ENCODE data around the gene ANKS6. TPM values are rescaled to one million over a fixed set of nuclear protein-coding genes. Genes with fewer than 3 reads are reported as not detected.

The ANKS6 gene
- total and polyA plus RNA-seq, 2 of the 8 experiments (the other 6 are each of a cell fraction or from before 2014, with no cell fraction given) = 34.1 to 56.3 TPM

DNA sequence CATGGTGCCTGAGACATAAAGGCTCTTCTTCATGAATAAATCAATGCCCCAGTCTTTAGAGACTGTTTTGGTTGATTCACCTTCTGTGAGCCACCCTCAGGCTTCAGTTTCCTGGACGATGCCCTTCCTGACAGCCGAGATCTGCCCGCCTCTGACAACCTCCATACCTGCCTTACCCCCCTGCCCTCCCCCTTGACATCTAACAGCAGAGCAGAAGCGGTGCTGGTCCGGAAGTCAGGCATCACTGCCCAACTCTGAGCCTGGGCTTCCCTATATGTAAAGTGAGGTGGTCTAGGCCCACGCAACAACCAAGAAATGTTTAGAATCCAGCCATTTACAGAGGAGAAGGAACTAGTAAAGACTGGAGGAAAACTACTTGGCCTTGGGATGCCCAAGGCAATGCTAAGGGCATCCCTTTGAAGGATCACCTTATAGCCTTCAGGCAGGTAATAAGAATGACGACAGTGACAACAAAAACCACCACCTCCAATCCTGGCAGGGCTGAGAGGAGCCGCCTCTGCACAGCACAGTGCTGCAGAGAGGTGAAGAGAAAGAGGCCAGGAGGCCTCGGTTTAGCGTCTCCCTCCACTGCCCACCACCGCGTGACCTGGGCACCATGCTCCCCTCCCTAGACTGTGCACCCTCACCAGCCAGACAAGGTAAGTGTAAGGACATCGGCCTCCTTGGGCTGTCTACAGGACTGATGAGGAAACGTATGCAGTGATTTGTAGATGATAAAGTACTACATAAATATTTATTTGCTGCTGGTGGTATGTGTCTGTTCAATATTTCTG is 52.3 kb downstream of the ANKS6 start:
- Histone ChIP-seq H3K23me2 (ENCODE audit: low read depth, low read length) (no peaks in the 10 kb centered on the region), H4K91ac (replicated peaks; ENCODE audit: insufficient read length, low read length) (no peak overlapping the region), H2AK5ac (ENCODE audit: low read depth, low read length) (no peak overlapping the region), H2BK12ac (ENCODE audit: low read depth, low read length) (no peak overlapping the region), H3K36me3 (ENCODE audit: control insufficient read depth in 2 of 4, insufficient read depth in 4 of 4, low read length in 3 of 4) (peaks cover 0 to 23% (median 6%) of the 10 kb centered on the region in 4 experiments; a peak in 7 of 8 replicates), H3K9ac (replicated peaks in 1 of 4; ENCODE audit: extremely low read depth in 1 of 4, low read depth in 3 of 4, low read length in 3 of 4) (no peak overlapping the region), H3K18ac (ENCODE audit: extremely low read depth, low read length) (no peak overlapping the region), H4K8ac (ENCODE audit: extremely low read depth, insufficient read depth, low read length) (no peak overlapping the region; the same call in 1 of the 2 replicates), H3K4ac (replicated peaks; ENCODE audit: insufficient read length, low read depth, low read length) (no peak overlapping the region), H3K23ac (ENCODE audit: insufficient read length) (no peak overlapping the region), H2BK15ac (ENCODE audit: low read length) (no peak overlapping the region), H3K27me3 (replicated peaks in 1 of 4; ENCODE audit: control insufficient read depth in 3 of 4, extremely low read depth in 1 of 4, insufficient read depth in 3 of 4, low read length in 3 of 4) (no peaks in the 10 kb centered on the region), H3K27ac (ENCODE audit: low read depth, low read length) (no peak overlapping the region), H4K5ac (ENCODE audit: insufficient read length, low read depth, low read length) (no peak overlapping the region), H3K9me3 (ENCODE audit: insufficient read depth in 2 of 2, low read depth in 1 of 2, low read length in 1 of 2) (0 out of 4 replicates have a peak, but pooled peaks cover 0 to 4% of the 10 kb centered on the region in 2 experiments), H3K4me1 (replicated peaks in 1 of 4; ENCODE audit: control insufficient read depth in 3 of 4, insufficient read depth in 4 of 4, low read length in 3 of 4) (no peaks in the 10 kb centered on the region), H3K4me2 (ENCODE audit: insufficient read depth in 1 of 2, low read depth in 2 of 2, low read length in 2 of 2) (no peak overlapping the region), H3K79me1 (ENCODE audit: low read depth, low read length) (no peaks in the 10 kb centered on the region; the same call in 1 of the 2 replicates), H2BK5ac (ENCODE audit: low read depth, low read length) (no peak overlapping the region), H2BK20ac (ENCODE audit: low read length) (no peak overlapping the region), H3K14ac (ENCODE audit: insufficient read length) (no peak overlapping the region), H3K56ac (replicated peaks; ENCODE audit: insufficient read length, low read depth, low read length) (no peak overlapping the region), H4K20me1 (replicated peaks in 1 of 2; ENCODE audit: control insufficient read depth in 1 of 2, insufficient read depth in 2 of 2, low read length in 2 of 2) (no peaks in the 10 kb centered on the region), H3K79me2 (ENCODE audit: control insufficient read depth in 1 of 2, insufficient read depth in 2 of 2, low read length in 2 of 2) (no peaks in the 10 kb centered on the region), H2BK120ac (replicated peaks; ENCODE audit: low read depth, low read length) (no peak overlapping the region), H3K4me3 (ENCODE audit: extremely low read depth in 1 of 4, insufficient read depth in 2 of 4, low read depth in 3 of 4, low read length in 4 of 4) (no peak overlapping the region), H2AFZ (ENCODE audit: low read length) (no peak overlapping the region)
- ChIA-PET POLR2A (ENCODE audit: partially characterized antibody) (no interaction called here), CTCF (ENCODE audit: partially characterized antibody) (interaction anchor here (0.6 to 6.4 kb wide), 4 partner anchors 11 to 215 kb away, joined by 4 to 27 read pairs (median 10); no protein-coding TSS in a partner anchor)
- WGBS, 2 experiments (ENCODE audit: extremely low coverage in 1 of 2, insufficient coverage in 1 of 2, insufficient read length in 1 of 2, insufficient replicate concordance in 2 of 2, low coverage in 1 of 2, low lambda C conversion rate in 2 of 2, missing lambda C conversion rate in 1 of 2) = 89% methylated on average over 13 of the region's 14 CpGs; no CpG with 5 or more reads in 1 of the 2 experiments
- FAIRE-seq = no peak
- no peak for DNase-seq (ENCODE audit: low read depth in 1 of 2, low spot score in 2 of 2)
- TF ChIP-seq CHD1 (IDR thresholded peaks at IDR 0.05; ENCODE audit: low read depth, low read length) = no peak
- no peak for TF ChIP-seq TBP (IDR thresholded peaks at IDR 0.05; ENCODE audit: low read depth, low read length)
- TF ChIP-seq PHF8 (conservative IDR thresholded peaks at IDR 0.05; ENCODE audit: low read depth, low read length) = no peak
- TF ChIP-seq, protein P1, sequence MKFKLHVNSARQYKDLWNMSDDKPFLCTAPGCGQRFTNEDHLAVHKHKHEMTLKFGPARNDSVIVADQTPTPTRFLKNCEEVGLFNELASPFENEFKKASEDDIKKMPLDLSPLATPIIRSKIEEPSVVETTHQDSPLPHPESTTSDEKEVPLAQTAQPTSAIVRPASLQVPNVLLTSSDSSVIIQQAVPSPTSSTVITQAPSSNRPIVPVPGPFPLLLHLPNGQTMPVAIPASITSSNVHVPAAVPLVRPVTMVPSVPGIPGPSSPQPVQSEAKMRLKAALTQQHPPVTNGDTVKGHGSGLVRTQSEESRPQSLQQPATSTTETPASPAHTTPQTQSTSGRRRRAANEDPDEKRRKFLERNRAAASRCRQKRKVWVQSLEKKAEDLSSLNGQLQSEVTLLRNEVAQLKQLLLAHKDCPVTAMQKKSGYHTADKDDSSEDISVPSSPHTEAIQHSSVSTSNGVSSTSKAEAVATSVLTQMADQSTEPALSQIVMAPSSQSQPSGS (IDR thresholded peaks at IDR 0.05; ENCODE audit: low read length) = no peak
- no peak for TF ChIP-seq SUZ12 (IDR thresholded peaks at IDR 0.05; ENCODE audit: low read length)

Measured in H1 (cell line).